ENCODE results near the gene PDE4D. TPM values are rescaled to one million over a fixed set of nuclear protein-coding genes. Genes with fewer than 3 reads are reported as not detected.

PDE4D gene
- total RNA-seq, 2 experiments from 2014 or later: 164 to 175 TPM

- H3K4me1 Mint-ChIP-seq (ENCODE audit: low read depth): peaks cover 35% of the 10 kb centered on the region
- no peaks in the 10 kb centered on the region for H3K36me3 ChIP-seq (ENCODE audit: insufficient read depth, low read length)
- POLR2A ChIA-PET: interaction anchor here (1.0 to 1.2 kb wide), 2 partner anchors 27 to 29 kb away, joined by 4 to 5 read pairs; no protein-coding TSS in a partner anchor
- no peaks in the 10 kb centered on the region for H3K27me3 Mint-ChIP-seq
- no peak overlapping the region for H3K4me3 Mint-ChIP-seq
- H3K27ac Mint-ChIP-seq: peak overlapping the region; percentile 37
- no peaks in the 10 kb centered on the region for H3K9me3 Mint-ChIP-seq
- peaks cover 13% of the 10 kb centered on the region for H3K4me1 ChIP-seq (ENCODE audit: insufficient read depth, low read length)
- TF ChIP-seq CTCF (IDR thresholded peaks at IDR 0.05): no peak
- H3K36me3 Mint-ChIP-seq (ENCODE audit: low read depth): no peaks in the 10 kb centered on the region
- CTCF ChIA-PET: interaction anchor here (0.6 to 1.5 kb wide), 4 partner anchors 28 to 1999 kb away, joined by 3 to 4 read pairs (median 4); no protein-coding TSS in a partner anchor
- H3K27me3 ChIP-seq (ENCODE audit: control insufficient read depth in 1 of 2, insufficient read depth in 2 of 2, low read length in 2 of 2): no peaks in the 10 kb centered on the region
- ATAC-seq (ENCODE audit: poor library complexity) (peak; percentile 90), DNase-seq (peak in 10 of 14 experiments; percentile 2 to 86 (median 20))
- no peak overlapping the region for H3K4me3 ChIP-seq (ENCODE audit: low read length)
- intact Hi-C loops (cut with DNase I, micrococcal nuclease): loop anchor here in 1 of 2 experiments (1.0 to 5.0 kb wide), 2 partner anchors 28 to 73 kb away; no protein-coding TSS in a partner anchor
- H3K27ac ChIP-seq (ENCODE audit: low read depth in 1 of 2, low read length in 2 of 2): peak overlapping the region in 1 of 2 donors; percentile 51
- no peaks in the 10 kb centered on the region for H3K9me3 ChIP-seq (ENCODE audit: control insufficient read depth in 1 of 2, insufficient read depth in 1 of 2, low read length in 2 of 2)
Observed at GRCh38 chr5:59099270-59099994, 794.1 kb downstream of the PDE4D start.

DNA sequence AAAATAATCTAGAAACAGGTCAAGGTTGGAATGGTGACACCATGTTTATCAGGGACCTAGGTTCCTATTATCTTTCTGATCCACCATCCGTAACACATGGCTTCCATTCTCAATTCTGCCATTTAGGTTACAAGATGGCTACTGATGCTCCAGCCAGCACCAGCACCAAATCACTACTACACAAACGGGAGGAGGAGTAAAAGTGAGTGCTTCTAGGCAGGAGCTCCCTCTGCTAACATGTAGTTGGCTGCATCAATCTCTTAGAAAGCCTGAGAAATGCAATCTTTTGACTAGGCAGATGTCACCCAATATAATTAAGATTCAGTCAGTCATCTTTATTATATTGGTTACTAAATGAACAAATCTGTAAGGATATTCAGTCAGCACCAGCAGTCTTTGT, 794.8 kb downstream of the PDE4D start:
- ATAC-seq (ENCODE audit: poor library complexity) (no peak), DNase-seq (no peak)
- no peak overlapping the region for H3K27ac ChIP-seq (ENCODE audit: low read depth in 1 of 2, low read length in 2 of 2)
- H3K4me3 ChIP-seq (ENCODE audit: low read length): no peak overlapping the region
- no peaks in the 10 kb centered on the region for H3K36me3 Mint-ChIP-seq (ENCODE audit: low read depth)
- H3K4me1 Mint-ChIP-seq (ENCODE audit: low read depth): peaks cover 32% of the 10 kb centered on the region
- peaks cover 13% of the 10 kb centered on the region for H3K4me1 ChIP-seq (ENCODE audit: insufficient read depth, low read length)
- ChIA-PET CTCF (interaction anchor here (0.6 to 1.3 kb wide), 2 partner anchors 29 to 1998 kb away, joined by 3 to 4 read pairs; no protein-coding TSS in a partner anchor), POLR2A (interaction anchor here (1.0 to 1.2 kb wide), 2 partner anchors 28 to 30 kb away, joined by 4 to 5 read pairs; no protein-coding TSS in a partner anchor)
- intact Hi-C loops (cut with DNase I, micrococcal nuclease): loop anchor here in 1 of 2 experiments (1.0 to 5.0 kb wide), 2 partner anchors 29 to 74 kb away; no protein-coding TSS in a partner anchor
- H3K9me3 ChIP-seq (ENCODE audit: control insufficient read depth in 1 of 2, insufficient read depth in 1 of 2, low read length in 2 of 2): no peaks in the 10 kb centered on the region
- no peaks in the 10 kb centered on the region for H3K27me3 Mint-ChIP-seq
- H3K4me3 Mint-ChIP-seq: no peak overlapping the region
- no peaks in the 10 kb centered on the region for H3K36me3 ChIP-seq (ENCODE audit: insufficient read depth, low read length)
- no peaks in the 10 kb centered on the region for H3K9me3 Mint-ChIP-seq
- no peaks in the 10 kb centered on the region for H3K27me3 ChIP-seq (ENCODE audit: control insufficient read depth in 1 of 2, insufficient read depth in 2 of 2, low read length in 2 of 2)
- TF ChIP-seq CTCF (IDR thresholded peaks at IDR 0.05): no peak
- H3K27ac Mint-ChIP-seq: peak overlapping the region; percentile 37

DNA sequence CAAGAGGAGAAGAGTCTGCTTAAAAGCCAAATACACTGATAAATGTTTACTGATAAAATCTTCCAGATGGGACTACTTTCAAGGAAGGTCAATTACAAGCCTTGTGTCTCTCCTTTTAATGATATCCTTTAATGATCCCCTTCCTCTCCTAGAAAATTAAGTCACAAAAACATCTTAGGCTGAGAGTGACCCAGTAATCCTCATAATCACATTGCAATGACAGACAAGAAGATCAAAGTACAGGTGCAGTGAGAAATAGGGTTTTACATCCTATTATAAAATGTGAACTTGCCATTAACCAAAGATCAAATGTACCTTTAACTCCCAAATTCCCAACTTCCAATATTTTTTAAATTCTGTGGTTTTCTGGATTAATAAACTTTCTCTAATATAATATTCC, 795.8 kb downstream of the PDE4D start:
- no peak for TF ChIP-seq CTCF (IDR thresholded peaks at IDR 0.05)
- no peak overlapping the region for H3K4me3 Mint-ChIP-seq
- no peaks in the 10 kb centered on the region for H3K27me3 Mint-ChIP-seq
- no peak overlapping the region for H3K27ac Mint-ChIP-seq
- no peaks in the 10 kb centered on the region for H3K36me3 ChIP-seq (ENCODE audit: insufficient read depth, low read length)
- H3K9me3 ChIP-seq (ENCODE audit: control insufficient read depth in 1 of 2, insufficient read depth in 1 of 2, low read length in 2 of 2): no peaks in the 10 kb centered on the region
- POLR2A ChIA-PET: no interaction called here
- CTCF ChIA-PET: no interaction called here
- intact Hi-C loops (cut with DNase I, micrococcal nuclease): loop anchor here in 1 of 2 experiments (5.0 kb wide), 1 partner anchor 75 kb away; no protein-coding TSS in a partner anchor
- no peaks in the 10 kb centered on the region for H3K9me3 Mint-ChIP-seq
- ATAC-seq (ENCODE audit: poor library complexity) (no peak), DNase-seq (no peak)
- no peak overlapping the region for H3K27ac ChIP-seq (ENCODE audit: low read depth in 1 of 2, low read length in 2 of 2)
- peaks cover 13% of the 10 kb centered on the region for H3K4me1 ChIP-seq (ENCODE audit: insufficient read depth, low read length)
- no peak overlapping the region for H3K4me3 ChIP-seq (ENCODE audit: low read length)
- H3K27me3 ChIP-seq (ENCODE audit: control insufficient read depth in 1 of 2, insufficient read depth in 2 of 2, low read length in 2 of 2): no peaks in the 10 kb centered on the region
- H3K4me1 Mint-ChIP-seq (ENCODE audit: low read depth): peaks cover 40% of the 10 kb centered on the region
- H3K36me3 Mint-ChIP-seq (ENCODE audit: low read depth): no peaks in the 10 kb centered on the region
